DMS 273 (cell line): ENCODE results near the gene NABP2.
A peak's percentile ranks its signal among the peaks of the same experiment; 100 is the strongest.

ENCODE experiments used
- DNase-seq: peaks from one replicate; lab custom pipeline; 2025; ENCODE audit not compliant: unreplicated experiment; lab: John Stamatoyannopoulos, UW

NABP2 gene

DNA sequence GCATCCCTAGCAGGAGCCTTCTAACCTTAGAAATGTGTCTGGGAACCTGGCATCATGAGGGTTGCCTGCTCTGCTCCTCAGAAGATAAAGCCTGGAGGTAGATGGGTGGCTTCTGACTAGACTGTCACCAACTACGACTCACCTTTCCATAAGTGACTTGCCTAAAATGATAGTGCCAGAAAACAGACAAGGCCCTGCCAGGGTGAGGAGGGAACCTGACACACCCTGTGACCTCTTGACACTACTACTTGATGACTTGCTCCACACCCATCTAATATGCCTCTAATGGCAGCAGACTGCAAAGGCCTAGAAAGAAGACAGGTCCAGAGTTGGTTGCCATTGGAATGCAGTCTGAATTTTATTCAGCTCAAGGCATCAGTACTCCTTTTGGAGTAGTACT is 11.8 kb upstream of the NABP2 start:
- DNase-seq: no peak

DNA sequence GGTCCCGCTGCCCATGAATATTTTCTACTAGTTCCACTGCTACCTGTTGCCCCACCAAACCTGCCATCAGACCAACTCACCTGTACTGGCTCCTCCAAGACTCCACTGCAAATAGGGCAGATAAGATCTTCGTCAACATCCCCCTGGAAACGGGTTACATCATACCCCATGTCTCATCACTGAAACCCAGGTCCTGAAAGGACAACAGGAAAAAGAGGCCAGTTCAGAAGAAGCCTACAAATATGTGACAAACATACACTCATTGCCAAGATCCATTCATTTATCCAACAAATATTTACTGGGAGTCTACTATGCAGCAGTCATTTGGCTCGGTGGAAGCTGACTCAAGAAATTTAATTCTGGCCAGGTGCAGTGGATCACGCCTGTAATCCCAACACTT is 10.3 kb upstream of the NABP2 start:
- DNase-seq: no peak

DNA sequence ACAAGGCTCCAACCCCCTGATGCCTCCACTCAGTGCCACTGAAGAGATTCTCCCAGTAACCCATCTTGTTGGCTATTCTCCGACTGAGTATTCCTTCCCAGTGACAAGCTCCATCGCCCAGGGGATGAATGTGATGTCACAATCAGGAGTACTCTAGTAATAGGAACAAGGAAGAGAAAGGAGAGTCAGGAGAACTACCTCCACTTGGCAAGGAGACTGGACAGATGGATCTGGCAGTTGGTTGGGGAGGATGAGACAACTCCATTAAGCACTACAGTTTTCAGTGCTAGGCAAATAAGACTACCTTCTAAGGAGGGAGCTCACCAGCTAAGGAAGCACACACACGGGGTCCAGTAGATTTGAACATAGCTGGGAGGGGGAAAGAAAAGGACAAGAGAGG is 7.7 kb upstream of the NABP2 start:
- DNase-seq: peak; percentile 49

DNA sequence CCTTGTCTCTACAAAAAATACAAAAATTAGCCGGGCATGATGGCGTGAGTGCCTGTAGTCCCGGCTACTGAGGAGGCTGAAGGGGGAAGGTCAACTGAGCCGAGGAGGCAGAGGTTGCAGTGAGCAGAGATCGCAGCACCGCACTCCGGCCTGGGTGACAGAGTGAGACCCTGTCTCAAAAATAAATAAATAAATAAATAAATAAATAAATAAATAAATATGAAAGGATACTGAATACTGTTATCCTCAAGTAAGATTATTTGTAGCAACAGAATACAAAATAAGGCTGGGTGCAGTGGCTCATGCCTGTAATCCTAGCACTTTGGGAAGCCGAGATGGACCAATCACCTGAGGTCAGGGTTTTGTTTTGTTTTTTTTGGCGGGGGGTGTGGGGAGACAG is 4.3 kb upstream of the NABP2 start:
- no peak for DNase-seq

DNA sequence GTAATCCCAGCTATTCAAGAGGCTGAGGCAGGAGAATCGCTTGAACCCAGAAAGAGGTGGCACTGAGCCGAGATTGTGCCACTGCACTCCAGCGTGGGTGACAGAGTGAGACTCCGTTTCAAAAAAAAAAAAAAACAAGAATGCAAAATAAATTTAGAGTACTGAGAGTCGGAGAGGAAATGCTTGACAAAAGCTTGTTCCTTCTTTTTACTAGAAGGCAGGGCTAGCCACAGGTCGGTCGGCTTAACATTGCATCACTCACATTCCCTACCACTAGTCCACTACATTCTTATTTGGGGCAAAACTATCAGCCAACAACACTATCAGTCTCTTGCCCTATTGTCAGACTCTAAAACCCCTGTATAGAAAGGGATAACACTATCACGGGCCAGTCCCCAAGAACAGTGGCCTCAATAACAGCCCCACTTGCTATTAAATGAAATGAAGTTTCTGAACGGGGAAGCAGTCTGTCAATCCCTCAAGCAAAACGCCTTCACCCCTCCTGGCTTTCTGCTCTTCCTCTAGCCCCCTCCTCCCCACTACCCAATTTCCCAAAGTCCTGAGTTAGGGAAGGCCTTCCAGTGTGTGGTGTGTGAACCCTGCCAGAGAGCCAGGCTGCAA is 3.4 kb upstream of the NABP2 start:
- DNase-seq: no peak

DNA sequence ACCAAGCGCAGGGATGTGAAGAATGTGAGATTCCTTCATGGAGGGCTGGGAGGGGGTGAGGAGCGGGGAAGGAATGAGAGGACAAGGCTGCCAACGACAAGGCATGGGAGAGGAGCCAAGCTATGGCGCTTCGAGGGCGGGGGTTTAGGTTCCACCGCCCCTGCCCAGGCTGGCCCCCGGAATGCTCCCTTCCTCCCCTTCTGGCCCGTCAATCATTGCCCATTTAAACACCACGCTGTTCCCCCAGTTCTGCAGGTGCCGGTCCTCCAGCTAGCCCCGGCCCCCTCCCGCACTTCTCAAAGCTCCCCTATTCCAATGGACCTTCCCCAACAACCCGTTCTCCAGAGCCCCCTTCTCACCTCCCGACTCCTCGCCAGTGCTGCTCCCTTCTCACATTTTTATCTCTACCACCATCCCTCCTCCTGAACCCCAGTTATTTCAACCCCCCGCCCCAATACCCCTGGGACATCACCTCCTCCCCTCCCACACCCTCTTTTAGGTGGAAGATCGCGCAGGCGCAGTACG is 2.8 kb upstream of the NABP2 start:
- peak; percentile 63 for DNase-seq

DNA sequence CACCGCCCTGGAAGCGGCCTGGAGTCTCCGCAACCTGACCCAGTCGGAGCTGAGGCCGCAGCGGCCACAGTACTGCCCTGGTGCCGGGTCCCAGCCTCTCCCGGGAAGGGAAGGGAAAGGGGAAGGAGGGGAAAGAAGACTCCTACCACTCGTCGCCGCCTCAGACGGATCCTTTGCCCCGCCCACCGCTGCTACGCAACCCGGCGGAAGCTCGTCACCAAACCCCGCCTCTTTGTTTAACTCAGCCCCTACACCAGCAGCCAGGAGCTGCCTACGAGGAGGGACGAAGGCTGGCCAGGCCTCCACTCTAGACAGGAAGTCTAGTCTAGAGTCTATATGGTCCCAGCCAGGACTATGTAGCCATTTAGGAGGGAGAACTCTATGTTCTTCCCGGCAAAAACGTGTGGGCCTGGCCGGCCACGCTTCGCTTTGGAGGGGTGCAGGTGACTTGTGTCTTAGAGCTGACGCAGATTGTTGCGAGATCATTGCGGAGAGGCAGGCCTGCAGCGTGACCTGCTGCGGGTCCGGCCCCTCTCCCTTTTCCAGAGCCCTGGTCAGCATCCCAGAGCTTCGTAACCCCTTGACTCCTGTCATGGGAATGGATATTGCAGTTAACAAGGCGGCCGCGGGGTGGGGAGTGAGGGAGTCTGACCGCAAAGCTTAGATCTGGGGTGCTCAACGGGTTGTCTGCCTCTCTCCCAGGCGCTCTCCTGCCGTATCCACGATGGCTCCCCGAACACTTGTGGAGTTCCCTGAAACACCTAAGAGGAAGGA is 2.2 kb upstream of the NABP2 start, which contains the start of gene RNF41:
Gene RNF41 (minus strand): TSS at position 166 of the 774 bp plus-strand sequence. CDS start 7,875 bp downstream, outside the sequence.
- peak; percentile 97 for DNase-seq

DNA sequence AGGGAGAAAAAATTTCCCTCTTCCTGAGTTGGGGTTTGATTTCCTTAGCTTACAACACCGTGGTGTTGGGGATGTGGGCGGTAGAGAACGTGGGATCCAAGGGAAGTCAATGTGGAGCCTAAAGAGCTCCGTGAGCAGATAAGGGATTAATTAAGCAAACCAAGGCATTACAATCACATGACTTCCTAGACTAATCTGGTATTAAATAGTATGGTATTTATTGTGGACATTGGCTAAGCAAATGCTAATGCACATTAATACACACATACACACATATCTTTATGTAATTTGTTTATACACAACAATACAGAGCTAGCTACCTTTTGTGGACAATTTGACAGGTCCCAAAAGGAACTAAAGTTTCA is 1.6 kb upstream of the NABP2 start:
- DNase-seq: no peak

DNA sequence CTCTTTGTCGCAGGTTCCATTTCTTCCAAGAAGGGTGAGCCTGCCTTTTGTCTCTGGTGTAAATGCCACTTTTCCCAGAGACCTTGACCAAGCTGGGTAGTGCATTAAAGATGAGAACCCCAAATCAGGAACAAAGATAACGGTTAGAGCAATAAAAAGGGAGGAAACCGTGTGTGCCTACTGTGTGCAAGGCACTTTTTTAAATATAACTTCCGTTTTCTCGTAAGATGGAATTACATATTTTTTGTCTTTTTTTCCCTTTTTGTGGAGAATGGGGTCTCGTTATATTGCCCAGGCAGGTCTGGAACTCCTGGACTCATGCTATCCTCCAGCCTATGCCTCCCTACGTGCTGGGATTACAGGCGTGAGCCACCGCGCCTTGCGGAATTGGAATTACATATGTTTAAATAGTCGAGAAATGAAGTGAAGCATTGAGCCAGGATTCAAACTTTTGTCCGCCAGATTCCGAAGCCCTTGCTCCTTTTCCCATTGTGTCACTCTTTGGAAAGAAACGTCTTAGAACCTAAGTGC is 506 bp upstream of the NABP2 start:
- no peak for DNase-seq

DNA sequence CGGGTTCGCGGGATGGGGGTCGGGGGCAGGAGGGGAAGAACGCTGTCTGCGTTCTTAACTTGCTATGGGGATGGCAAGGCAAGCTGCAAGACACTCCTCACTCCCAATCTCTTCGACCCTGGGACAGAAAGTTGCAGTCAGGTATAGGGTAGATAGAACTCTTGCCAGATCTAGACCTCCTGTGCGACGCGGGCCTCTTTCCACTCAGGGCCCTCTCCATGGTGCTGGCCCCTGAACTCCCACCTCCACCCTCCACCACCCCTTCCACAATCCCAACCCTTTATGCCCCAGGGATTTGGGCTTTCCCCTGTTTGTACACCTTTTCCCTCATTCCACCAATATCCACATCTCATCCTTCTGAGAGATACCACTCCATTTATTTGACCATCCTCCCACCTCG is 812 bp downstream of the NABP2 start:
- no peak for DNase-seq

DNA sequence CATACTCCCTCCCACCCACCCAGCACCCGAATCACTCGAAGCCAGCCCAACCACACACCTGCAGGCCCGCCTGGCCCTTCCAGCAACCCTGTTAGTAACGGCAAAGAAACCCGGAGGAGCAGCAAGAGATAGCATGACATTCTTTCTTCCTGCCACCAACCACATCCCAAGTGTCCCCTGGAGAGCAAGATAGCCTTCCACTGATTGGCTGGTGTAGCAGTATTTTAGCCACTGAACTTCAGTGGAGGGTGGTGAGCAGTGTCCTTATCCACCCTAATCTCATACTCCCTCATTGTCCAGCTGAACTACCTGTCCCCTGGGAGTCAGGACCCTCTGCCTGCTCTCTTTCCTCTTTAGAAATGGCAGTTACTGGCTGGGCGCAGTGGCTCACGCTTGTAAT is 4.9 kb downstream of the NABP2 start:
- no peak for DNase-seq

DNA sequence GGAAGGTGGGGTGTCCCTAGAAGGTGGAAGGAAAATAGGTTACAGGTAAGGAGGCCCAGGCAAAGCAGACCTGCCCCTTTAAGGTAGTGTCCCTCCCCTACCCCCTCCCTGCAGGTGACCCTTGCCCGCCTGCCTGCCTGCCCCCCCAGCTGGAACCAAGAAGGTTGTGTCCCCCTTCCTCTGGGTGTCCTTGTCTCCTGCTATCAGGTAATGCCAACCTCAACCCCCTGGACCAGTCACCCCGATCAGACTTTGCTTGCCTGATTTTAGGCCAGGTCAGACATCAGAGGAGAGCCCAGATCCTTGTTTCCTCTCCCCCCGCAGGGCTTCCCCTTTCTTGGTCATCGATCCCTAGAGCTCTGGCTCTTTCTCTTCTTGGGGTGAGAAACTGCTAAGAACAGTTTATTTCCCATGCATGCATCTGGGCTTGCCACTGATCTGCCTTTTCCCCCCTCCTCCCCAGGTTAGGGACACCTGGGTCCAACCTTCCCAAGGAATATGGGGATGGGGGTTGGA is 5.8 kb downstream of the NABP2 start, which contains the start of gene SLC39A5:
Gene SLC39A5 (plus strand): TSS at position 136 of the 516 bp plus-strand sequence. CDS start 1,224 bp downstream, outside the sequence.
- DNase-seq: no peak

DNA sequence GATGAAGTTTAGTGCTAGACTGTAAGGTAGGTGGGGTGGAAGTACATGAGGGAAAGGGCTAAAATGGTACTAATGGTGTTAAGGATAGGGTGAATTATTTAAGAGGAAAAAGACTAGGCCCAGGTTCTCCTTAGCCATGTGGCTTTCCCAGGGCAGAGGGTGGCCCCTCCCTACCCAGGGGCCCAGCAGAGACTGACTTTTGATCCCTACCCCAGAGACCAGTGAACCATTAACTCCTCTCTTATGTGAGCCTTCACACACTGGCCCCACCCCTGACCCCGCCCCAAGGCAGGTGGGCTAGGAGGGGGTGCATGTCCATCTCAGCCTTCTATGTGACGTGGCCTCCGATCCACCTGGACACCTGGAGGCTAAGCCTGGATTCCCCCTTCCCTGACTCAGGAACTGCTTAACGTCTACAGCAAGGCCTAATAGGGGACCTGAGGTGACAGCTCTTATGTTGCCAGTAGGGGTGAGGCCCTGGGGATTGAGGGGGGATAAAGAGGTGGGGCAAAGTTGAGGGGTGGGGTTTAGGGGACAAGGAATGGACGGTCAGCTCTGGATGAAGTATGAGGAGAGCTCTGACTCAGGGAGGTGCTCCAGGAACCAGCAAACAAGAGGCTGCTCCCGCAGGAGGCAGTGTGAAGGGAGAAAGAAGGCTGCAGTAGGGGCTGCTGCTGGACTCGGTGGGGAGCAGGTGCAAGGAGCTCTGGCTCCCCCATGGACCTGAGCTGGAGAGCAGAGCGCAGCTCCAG is 6.5 kb downstream of the NABP2 start:
- DNase-seq: no peak

DNA sequence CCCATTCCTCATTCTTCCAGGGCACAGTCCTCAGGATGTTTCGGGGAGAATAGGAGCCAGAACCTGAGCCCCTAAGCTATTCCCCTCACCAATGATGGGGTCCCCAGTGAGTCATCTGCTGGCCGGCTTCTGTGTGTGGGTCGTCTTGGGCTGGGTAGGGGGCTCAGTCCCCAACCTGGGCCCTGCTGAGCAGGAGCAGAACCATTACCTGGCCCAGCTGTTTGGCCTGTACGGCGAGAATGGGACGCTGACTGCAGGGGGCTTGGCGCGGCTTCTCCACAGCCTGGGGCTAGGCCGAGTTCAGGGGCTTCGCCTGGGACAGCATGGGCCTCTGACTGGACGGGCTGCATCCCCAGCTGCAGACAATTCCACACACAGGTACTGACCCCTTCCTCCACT is 7.0 kb downstream of the NABP2 start:
- DNase-seq: no peak

DNA sequence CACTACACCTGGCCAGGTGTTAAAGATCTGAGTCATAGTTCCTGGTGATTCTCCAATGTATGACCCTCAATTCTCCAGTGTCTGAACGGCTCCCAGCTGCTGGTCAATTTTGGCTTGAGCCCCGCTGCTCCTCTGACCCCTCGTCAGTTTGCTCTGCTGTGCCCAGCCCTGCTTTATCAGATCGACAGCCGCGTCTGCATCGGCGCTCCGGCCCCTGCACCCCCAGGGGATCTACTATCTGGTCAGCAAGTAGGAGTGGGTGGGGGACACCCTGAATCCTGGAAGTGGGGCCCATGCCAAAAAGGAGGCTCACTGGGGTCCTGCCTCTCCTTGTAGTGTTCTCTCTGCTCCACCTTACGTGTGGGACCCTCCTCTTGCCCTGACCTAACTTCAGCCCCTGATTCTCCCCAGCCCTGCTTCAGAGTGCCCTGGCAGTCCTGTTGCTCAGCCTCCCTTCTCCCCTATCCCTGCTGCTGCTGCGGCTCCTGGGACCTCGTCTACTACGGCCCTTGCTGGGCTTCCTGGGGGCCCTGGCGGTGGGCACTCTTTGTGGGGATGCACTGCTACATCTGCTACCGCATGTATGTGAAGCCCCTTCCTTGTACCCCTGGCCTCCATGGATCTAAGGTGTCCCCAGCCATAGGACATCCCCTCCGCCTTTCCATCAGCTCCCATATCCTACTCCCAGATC is 10.7 kb downstream of the NABP2 start:
- no peak for DNase-seq

DNA sequence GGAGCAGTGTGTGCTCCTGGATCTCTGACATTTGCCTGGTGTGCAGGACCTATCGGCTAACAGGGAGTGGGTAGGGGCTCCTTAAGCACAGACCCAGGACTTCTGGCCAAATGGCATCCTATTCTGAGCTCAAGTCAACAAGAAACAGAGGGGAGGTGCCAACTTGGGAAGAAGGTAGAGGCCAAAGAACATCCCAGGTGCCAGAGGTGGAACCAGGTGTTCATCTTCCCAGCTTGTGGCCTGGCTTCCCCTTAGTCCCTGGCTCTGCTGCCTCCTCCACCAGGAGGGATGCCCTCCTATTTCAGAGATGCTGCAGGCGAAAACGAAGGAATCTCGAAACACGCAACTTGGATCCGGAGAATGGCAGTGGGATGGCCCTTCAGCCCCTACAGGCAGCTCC is 11.9 kb downstream of the NABP2 start:
- no peak for DNase-seq

DNA sequence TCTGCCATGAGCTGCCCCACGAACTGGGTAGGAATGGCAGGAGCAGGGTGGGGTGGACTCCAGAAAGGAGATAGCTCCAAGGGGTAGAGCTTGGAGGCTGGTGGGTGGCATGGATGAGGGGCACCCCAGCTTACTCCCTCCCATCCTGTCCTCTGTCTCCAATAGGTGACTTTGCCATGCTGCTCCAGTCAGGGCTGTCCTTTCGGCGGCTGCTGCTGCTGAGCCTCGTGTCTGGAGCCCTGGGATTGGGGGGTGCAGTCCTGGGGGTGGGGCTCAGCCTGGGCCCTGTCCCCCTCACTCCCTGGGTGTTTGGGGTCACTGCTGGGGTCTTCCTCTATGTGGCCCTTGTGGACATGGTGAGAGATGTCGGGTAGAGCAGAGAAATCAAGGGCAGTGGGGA is 12.8 kb downstream of the NABP2 start:
- DNase-seq: no peak

DNA sequence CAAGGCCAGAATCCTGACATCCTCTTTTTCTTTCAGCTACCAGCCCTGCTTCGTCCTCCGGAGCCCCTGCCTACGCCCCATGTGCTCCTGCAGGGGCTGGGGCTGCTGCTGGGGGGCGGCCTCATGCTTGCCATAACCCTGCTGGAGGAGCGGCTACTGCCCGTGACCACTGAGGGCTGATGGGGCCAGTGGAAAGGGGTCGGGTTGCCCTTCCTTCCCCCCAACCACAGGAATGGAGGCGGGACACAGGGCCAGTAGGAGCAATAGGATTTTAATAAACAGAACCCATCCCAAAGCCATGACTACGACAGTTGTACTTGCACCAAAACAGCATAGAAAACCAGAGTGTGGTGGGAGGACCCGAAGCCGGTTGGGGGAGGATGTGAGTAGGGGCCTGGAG is 13.4 kb downstream of the NABP2 start:
- DNase-seq: no peak

DNA sequence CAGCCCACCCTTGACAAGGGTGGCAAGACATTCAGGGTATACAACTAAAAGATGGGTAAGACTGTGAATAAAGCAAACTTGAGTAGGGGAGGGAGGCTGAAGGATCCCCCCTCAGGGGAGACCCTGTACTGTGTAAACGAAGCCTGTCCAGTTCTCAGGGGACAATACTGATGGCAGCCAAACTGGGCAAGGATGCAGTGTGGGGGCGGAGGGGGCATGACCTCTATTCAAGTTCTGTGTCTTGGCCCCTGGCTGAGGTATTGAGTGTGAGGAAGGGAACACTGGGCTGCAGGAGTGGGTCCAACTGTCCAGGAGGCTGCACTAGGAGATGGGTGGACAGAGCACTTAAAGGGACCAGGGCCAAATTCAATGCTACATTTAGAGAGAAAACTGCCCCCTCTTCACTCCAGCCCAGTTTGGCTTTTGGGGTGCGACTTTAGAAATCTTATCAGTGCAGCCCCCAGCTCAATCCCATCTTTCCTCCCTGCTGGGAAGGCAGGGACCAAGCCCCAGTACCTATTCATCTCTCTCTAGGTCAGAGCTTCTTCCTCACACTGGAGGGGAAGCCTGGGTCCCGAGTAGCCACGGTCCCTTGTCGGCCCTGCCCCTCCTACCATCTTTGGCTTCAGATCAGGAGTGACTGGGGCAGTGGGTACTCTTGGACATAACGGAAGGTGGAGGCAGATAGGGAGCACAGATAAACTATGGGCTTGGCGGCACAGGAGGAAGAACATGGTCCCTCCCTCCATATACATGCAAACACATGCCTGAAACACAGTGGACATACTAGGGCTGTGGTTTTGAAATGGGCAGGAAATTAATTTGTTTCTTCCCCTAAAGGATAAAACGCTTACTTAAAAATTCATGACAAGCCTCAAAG is 17.5 kb downstream of the NABP2 start:
- DNase-seq: no peak

DNA sequence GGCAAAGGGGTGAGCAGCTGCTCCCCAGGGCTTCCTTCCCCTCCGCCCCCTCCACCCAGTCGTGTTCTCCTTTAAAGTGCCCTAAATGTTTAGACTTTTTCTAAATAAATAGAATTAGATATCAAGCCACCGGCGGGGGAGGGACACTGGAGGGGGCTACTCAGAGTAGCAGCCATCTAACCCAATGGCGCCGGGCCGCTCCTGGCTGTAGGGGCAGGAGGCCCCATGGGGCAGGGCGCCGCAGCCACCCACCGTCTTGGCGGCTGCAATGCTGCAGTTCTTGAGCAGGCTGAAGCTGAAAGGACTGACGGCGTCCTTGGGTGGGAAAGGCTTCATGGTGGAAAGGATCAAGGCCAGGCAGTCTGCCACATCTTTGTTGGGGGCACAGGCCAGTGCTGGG is 18.8 kb downstream of the NABP2 start:
- DNase-seq: no peak
